DOHH2 (cell line): Measurements from ENCODE around the gene KCNMA1.

ENCODE experiments used
- EZH2phosphoT487 ChIP-seq: fragments of 200-600 bp; sonication (generic); IDR thresholded peaks from 2 replicates; pipeline ENCODE4 v1.6.1; 2017; ENCODE audit warnings: borderline replicate concordance, mild to moderate bottlenecking, antibody characterized with exemption, low read length, moderate library complexity, mixed read lengths
- TF ChIP-seq, protein P1 (sequence below): fragments of 200-600 bp; sonication (generic); IDR thresholded peaks from one replicate; pipeline ENCODE4 v1.5.1; 2014; ENCODE audit warnings: antibody characterized with exemption, mild to moderate bottlenecking, low read depth, low read length; ENCODE audit not compliant: poor library complexity, severe bottlenecking

DNA sequence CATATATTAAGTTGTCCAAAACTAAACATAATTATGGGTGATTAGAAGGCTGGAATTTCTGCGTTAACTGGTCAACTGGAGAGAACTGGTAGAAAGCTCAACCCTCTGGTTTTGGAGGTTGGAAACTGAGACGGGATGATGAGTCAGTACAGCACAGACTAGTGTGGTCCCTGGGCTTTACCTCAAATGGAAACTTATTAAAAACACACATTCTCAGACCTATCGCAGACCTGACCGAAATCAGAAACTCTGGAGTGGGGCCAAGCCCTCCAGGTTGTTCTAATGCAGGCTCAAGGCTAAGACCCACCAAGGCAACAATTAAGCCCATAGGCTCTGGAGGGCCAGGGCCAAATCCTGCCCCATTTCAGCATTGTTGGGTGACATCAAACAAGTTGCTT is 136.9 kb downstream of the KCNMA1 start:
- TF ChIP-seq, protein P1, sequence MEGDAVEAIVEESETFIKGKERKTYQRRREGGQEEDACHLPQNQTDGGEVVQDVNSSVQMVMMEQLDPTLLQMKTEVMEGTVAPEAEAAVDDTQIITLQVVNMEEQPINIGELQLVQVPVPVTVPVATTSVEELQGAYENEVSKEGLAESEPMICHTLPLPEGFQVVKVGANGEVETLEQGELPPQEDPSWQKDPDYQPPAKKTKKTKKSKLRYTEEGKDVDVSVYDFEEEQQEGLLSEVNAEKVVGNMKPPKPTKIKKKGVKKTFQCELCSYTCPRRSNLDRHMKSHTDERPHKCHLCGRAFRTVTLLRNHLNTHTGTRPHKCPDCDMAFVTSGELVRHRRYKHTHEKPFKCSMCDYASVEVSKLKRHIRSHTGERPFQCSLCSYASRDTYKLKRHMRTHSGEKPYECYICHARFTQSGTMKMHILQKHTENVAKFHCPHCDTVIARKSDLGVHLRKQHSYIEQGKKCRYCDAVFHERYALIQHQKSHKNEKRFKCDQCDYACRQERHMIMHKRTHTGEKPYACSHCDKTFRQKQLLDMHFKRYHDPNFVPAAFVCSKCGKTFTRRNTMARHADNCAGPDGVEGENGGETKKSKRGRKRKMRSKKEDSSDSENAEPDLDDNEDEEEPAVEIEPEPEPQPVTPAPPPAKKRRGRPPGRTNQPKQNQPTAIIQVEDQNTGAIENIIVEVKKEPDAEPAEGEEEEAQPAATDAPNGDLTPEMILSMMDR: no peak
- TF ChIP-seq EZH2phosphoT487: no peak
